ENCODE results near the gene ENO2.
"Not testable (repeated sequence)": the region's sequence is repeated elsewhere in the genome, so short reads cannot be mapped to it uniquely, and the experiment has no call there.

Gene ENO2

GRCh38 chr12:6914246-6914946, at the start of gene ENO2:
Gene ENO2 (plus strand): TSS chr12:6914580. CDS start chr12:6915833, 1,253 bp downstream.
- DNase-seq, result no peak

GRCh38 chr12:6865307-6865706, 49.1 kb upstream of the ENO2 start:
- not testable (repeated sequence) for DNase-seq

- DNase-seq, result no peak
Observed at GRCh38 chr12:6866163-6866919, 48.0 kb upstream of the ENO2 start.

GRCh38 chr12:6866920-6867412, 47.4 kb upstream of the ENO2 start:
- no peak for DNase-seq

- peak; percentile 12 for DNase-seq
Observed at GRCh38 chr12:6867413-6868210, 46.8 kb upstream of the ENO2 start, which contains the start of gene TPI1. Gene TPI1 (plus strand): TSS chr12:6867531. CDS start chr12:6867567, 36 bp downstream.

- no peak for DNase-seq
Observed at GRCh38 chr12:6868211-6869048, 46.0 kb upstream of the ENO2 start.

GRCh38 chr12:6869049-6870021, 45.0 kb upstream of the ENO2 start:
- DNase-seq, result peak; percentile 53

- DNase-seq, result not testable (repeated sequence)
Observed at GRCh38 chr12:6870304-6870703, 44.1 kb upstream of the ENO2 start.

- no peak for DNase-seq
Observed at GRCh38 chr12:6871052-6871957, 43.1 kb upstream of the ENO2 start.

- DNase-seq, result no peak
Observed at GRCh38 chr12:6872073-6873048, 42.0 kb upstream of the ENO2 start.

GRCh38 chr12:6873094-6874014, 41.0 kb upstream of the ENO2 start, which contains the start of gene SPSB2:
Gene SPSB2 (minus strand): TSS chr12:6873303. CDS start chr12:6872901, 402 bp downstream.
- peak; percentile 46 for DNase-seq

- not testable (repeated sequence) for DNase-seq
Observed at GRCh38 chr12:6874015-6874368, 40.4 kb upstream of the ENO2 start.

- DNase-seq, result not testable (repeated sequence)
Observed at GRCh38 chr12:6879824-6880223, 34.6 kb upstream of the ENO2 start.

GRCh38 chr12:6883252-6883651, 31.1 kb upstream of the ENO2 start:
- no peak for DNase-seq

GRCh38 chr12:6883683-6884082, 30.7 kb upstream of the ENO2 start:
- DNase-seq, result no peak

- no peak for DNase-seq
Observed at GRCh38 chr12:6884539-6884938, 29.8 kb upstream of the ENO2 start.

Data from NCI-H187 treated with DMSO at 0.1 percent for 48 hours (cell line).